HG02970 (cell line): ENCODE measurements around the gene EIF4G3.
A peak's percentile ranks its signal among the peaks of the same experiment; 100 is the strongest.

Source experiments
- ATAC-seq: cut with Tn5 transposase; IDR thresholded peaks from one replicate; pipeline ENCODE4 v1.9.1; 2021; ENCODE audit warnings: mild to moderate bottlenecking, moderate library complexity, moderate number of reproducible peaks; ENCODE audit not compliant: unreplicated experiment, low FRiP score

Gene EIF4G3

GRCh38 chr1:20787840-20788795 is 388.6 kb downstream of the EIF4G3 start:
- ATAC-seq: no peak

- ATAC-seq: peak; percentile 61
Measured at GRCh38 chr1:20787029-20787839, 389.5 kb downstream of the EIF4G3 start, which contains the start of gene HP1BP3. Gene HP1BP3, minus strand, starts transcription at chr1:20787307. Its CDS starts 6,867 bp downstream, at chr1:20780440.

- ATAC-seq: peak; percentile 85
Measured at GRCh38 chr1:20786253-20787028, 390.3 kb downstream of the EIF4G3 start.

- no peak for ATAC-seq
Measured at GRCh38 chr1:20785907-20786252, 390.8 kb downstream of the EIF4G3 start.

- no peak for ATAC-seq
Measured at GRCh38 chr1:20775700-20776099, 401.0 kb downstream of the EIF4G3 start.

- ATAC-seq: no peak
Measured at GRCh38 chr1:20771780-20772179, 404.9 kb downstream of the EIF4G3 start.

- ATAC-seq: no peak
Measured at GRCh38 chr1:20770314-20771087, 406.2 kb downstream of the EIF4G3 start.

- ATAC-seq: no peak
Measured at GRCh38 chr1:20767271-20767670, 409.4 kb downstream of the EIF4G3 start.

GRCh38 chr1:20763417-20763816 is 413.3 kb downstream of the EIF4G3 start:
- ATAC-seq: no peak

- no peak for ATAC-seq
Measured at GRCh38 chr1:20760322-20760721, 416.4 kb downstream of the EIF4G3 start.
